ENCODE data around the gene UBFD1.

UBFD1 gene

GRCh38 chr16:23535901-23536300, 21.6 kb upstream of the UBFD1 start:
- Histone ChIP-seq H3K27ac (ENCODE audit: low read depth, low read length) (no peak overlapping the region), H3K9me3 (ENCODE audit: insufficient read depth, low read depth, low read length) (peaks cover 4% of the 10 kb centered on the region), H4K91ac (ENCODE audit: low read depth, low read length) (no peak overlapping the region), H3K4me1 (ENCODE audit: control insufficient read depth in 1 of 2, insufficient read depth in 2 of 2, low read length in 2 of 2) (no peaks in the 10 kb centered on the region), H2AFZ (ENCODE audit: insufficient read depth, low read length, poor library complexity) (no peak overlapping the region), H3K14ac (ENCODE audit: low read length) (no peak overlapping the region), H3K27me3 (ENCODE audit: insufficient read depth, low read length) (no peaks in the 10 kb centered on the region), H2BK5ac (ENCODE audit: low read depth, low read length, poor library complexity) (no peak overlapping the region), H3K79me2 (ENCODE audit: control insufficient read depth, insufficient read depth, low read length, poor library complexity) (no peaks in the 10 kb centered on the region), H3K9ac (ENCODE audit: low read length) (no peak overlapping the region), H4K12ac (ENCODE audit: low read depth, low read length) (no peak overlapping the region), H3K23ac (ENCODE audit: low read length) (no peak overlapping the region), H2BK120ac (ENCODE audit: insufficient read depth, low read length, poor library complexity) (no peak overlapping the region), H3K36me3 (ENCODE audit: control insufficient read depth in 1 of 2, insufficient read depth in 2 of 2, low read length in 2 of 2) (peaks cover 15 to 44% of the 10 kb centered on the region in 2 experiments), H3K4me3 (ENCODE audit: low read depth, low read length) (no peak overlapping the region), H2AK5ac (ENCODE audit: low read length) (no peak overlapping the region), H2BK12ac (ENCODE audit: low read length) (no peak overlapping the region), H3K79me1 (ENCODE audit: low read length) (no peaks in the 10 kb centered on the region), H3K4ac (ENCODE audit: low read depth, low read length) (no peak overlapping the region), H3K4me2 (ENCODE audit: low read length) (no peak overlapping the region), H4K8ac (ENCODE audit: low read depth, low read length) (no peak overlapping the region), H3K18ac (ENCODE audit: low read length) (no peak overlapping the region)
- WGBS (ENCODE audit: extremely low coverage, insufficient coverage, insufficient read length), result no CpG with 5 or more reads among the region's 2 CpGs
- no peak for DNase-seq

- no peak overlapping the region for H4K91ac ChIP-seq (ENCODE audit: low read depth, low read length)
- no peak overlapping the region for H3K4me2 ChIP-seq (ENCODE audit: low read length)
- no peaks in the 10 kb centered on the region for H3K79me1 ChIP-seq (ENCODE audit: low read length)
- H2BK5ac ChIP-seq (ENCODE audit: low read depth, low read length, poor library complexity), result no peak overlapping the region
- no peak overlapping the region for H3K27ac ChIP-seq (ENCODE audit: low read depth, low read length)
- H2AK5ac ChIP-seq (ENCODE audit: low read length), result no peak overlapping the region
- H3K4me3 ChIP-seq (ENCODE audit: low read depth, low read length), result no peak overlapping the region
- no peaks in the 10 kb centered on the region for H3K79me2 ChIP-seq (ENCODE audit: control insufficient read depth, insufficient read depth, low read length, poor library complexity)
- no peak overlapping the region for H3K23ac ChIP-seq (ENCODE audit: low read length)
- no peak overlapping the region for H3K9ac ChIP-seq (ENCODE audit: low read length)
- H3K4me1 ChIP-seq (ENCODE audit: control insufficient read depth in 1 of 2, insufficient read depth in 2 of 2, low read length in 2 of 2), result no peaks in the 10 kb centered on the region
- no peaks in the 10 kb centered on the region for H3K27me3 ChIP-seq (ENCODE audit: insufficient read depth, low read length)
- no peak overlapping the region for H4K8ac ChIP-seq (ENCODE audit: low read depth, low read length)
- no peak overlapping the region for H3K18ac ChIP-seq (ENCODE audit: low read length)
- WGBS (ENCODE audit: extremely low coverage, insufficient coverage, insufficient read length), result no CpG with 5 or more reads among the region's 3 CpGs
- no peak overlapping the region for H2BK12ac ChIP-seq (ENCODE audit: low read length)
- peaks cover 15 to 39% of the 10 kb centered on the region in 2 experiments for H3K36me3 ChIP-seq (ENCODE audit: control insufficient read depth in 1 of 2, insufficient read depth in 2 of 2, low read length in 2 of 2)
- H4K12ac ChIP-seq (ENCODE audit: low read depth, low read length), result no peak overlapping the region
- no peak overlapping the region for H3K4ac ChIP-seq (ENCODE audit: low read depth, low read length)
- H3K9me3 ChIP-seq (ENCODE audit: insufficient read depth, low read depth, low read length), result peaks cover 4% of the 10 kb centered on the region
- no peak overlapping the region for H2BK120ac ChIP-seq (ENCODE audit: insufficient read depth, low read length, poor library complexity)
- H2AFZ ChIP-seq (ENCODE audit: insufficient read depth, low read length, poor library complexity), result no peak overlapping the region
- DNase-seq, result peak; percentile 6 to 32
- no peak overlapping the region for H3K14ac ChIP-seq (ENCODE audit: low read length)
These were observed 20.1 kb upstream of the UBFD1 start for GRCh38 chr16:23537390-23537789.

GRCh38 chr16:23538919-23539278, 18.6 kb upstream of the UBFD1 start:
- Histone ChIP-seq H4K12ac (ENCODE audit: low read depth, low read length) (no peak overlapping the region), H3K9me3 (ENCODE audit: insufficient read depth, low read depth, low read length) (peaks cover 4% of the 10 kb centered on the region), H3K36me3 (ENCODE audit: control insufficient read depth in 1 of 2, insufficient read depth in 2 of 2, low read length in 2 of 2) (peaks cover 10 to 32% of the 10 kb centered on the region in 2 experiments), H2BK12ac (ENCODE audit: low read length) (no peak overlapping the region), H4K8ac (ENCODE audit: low read depth, low read length) (no peak overlapping the region), H3K9ac (ENCODE audit: low read length) (no peak overlapping the region), H3K4me1 (ENCODE audit: control insufficient read depth in 1 of 2, insufficient read depth in 2 of 2, low read length in 2 of 2) (no peaks in the 10 kb centered on the region), H2BK5ac (ENCODE audit: low read depth, low read length, poor library complexity) (no peak overlapping the region), H3K4ac (ENCODE audit: low read depth, low read length) (no peak overlapping the region), H3K4me2 (ENCODE audit: low read length) (no peak overlapping the region), H3K79me2 (ENCODE audit: control insufficient read depth, insufficient read depth, low read length, poor library complexity) (no peaks in the 10 kb centered on the region), H3K4me3 (ENCODE audit: low read depth, low read length) (no peak overlapping the region), H4K91ac (ENCODE audit: low read depth, low read length) (no peak overlapping the region), H3K27ac (ENCODE audit: low read depth, low read length) (no peak overlapping the region), H3K14ac (ENCODE audit: low read length) (no peak overlapping the region), H2AFZ (ENCODE audit: insufficient read depth, low read length, poor library complexity) (no peak overlapping the region), H3K27me3 (ENCODE audit: insufficient read depth, low read length) (no peaks in the 10 kb centered on the region), H2AK5ac (ENCODE audit: low read length) (no peak overlapping the region), H2BK120ac (ENCODE audit: insufficient read depth, low read length, poor library complexity) (no peak overlapping the region), H3K23ac (ENCODE audit: low read length) (no peak overlapping the region), H3K18ac (ENCODE audit: low read length) (no peak overlapping the region), H3K79me1 (ENCODE audit: low read length) (no peaks in the 10 kb centered on the region)
- no CpG with 5 or more reads among the region's 1 CpG for WGBS (ENCODE audit: extremely low coverage, insufficient coverage, insufficient read length)
- DNase-seq, result no peak

- Histone ChIP-seq H3K36me3 (ENCODE audit: control insufficient read depth in 1 of 2, insufficient read depth in 2 of 2, low read length in 2 of 2) (peaks cover 11 to 32% of the 10 kb centered on the region in 2 experiments), H3K4ac (ENCODE audit: low read depth, low read length) (no peak overlapping the region), H2AK5ac (ENCODE audit: low read length) (no peak overlapping the region), H4K12ac (ENCODE audit: low read depth, low read length) (no peak overlapping the region), H4K91ac (ENCODE audit: low read depth, low read length) (no peak overlapping the region), H4K8ac (ENCODE audit: low read depth, low read length) (no peak overlapping the region), H3K4me1 (ENCODE audit: control insufficient read depth in 1 of 2, insufficient read depth in 2 of 2, low read length in 2 of 2) (no peaks in the 10 kb centered on the region), H3K9ac (ENCODE audit: low read length) (no peak overlapping the region), H2BK5ac (ENCODE audit: low read depth, low read length, poor library complexity) (no peak overlapping the region), H3K27ac (ENCODE audit: low read depth, low read length) (no peak overlapping the region), H3K18ac (ENCODE audit: low read length) (no peak overlapping the region), H3K4me2 (ENCODE audit: low read length) (no peak overlapping the region), H2AFZ (ENCODE audit: insufficient read depth, low read length, poor library complexity) (no peak overlapping the region), H3K23ac (ENCODE audit: low read length) (no peak overlapping the region), H3K79me2 (ENCODE audit: control insufficient read depth, insufficient read depth, low read length, poor library complexity) (no peaks in the 10 kb centered on the region), H3K14ac (ENCODE audit: low read length) (no peak overlapping the region), H3K79me1 (ENCODE audit: low read length) (no peaks in the 10 kb centered on the region), H3K9me3 (ENCODE audit: insufficient read depth, low read depth, low read length) (no peaks in the 10 kb centered on the region), H2BK12ac (ENCODE audit: low read length) (no peak overlapping the region), H3K27me3 (ENCODE audit: insufficient read depth, low read length) (no peaks in the 10 kb centered on the region), H2BK120ac (ENCODE audit: insufficient read depth, low read length, poor library complexity) (no peak overlapping the region), H3K4me3 (ENCODE audit: low read depth, low read length) (no peak overlapping the region)
- no CpG with 5 or more reads among the region's 11 CpGs for WGBS (ENCODE audit: extremely low coverage, insufficient coverage, insufficient read length)
- no peak for DNase-seq
These were observed 17.3 kb upstream of the UBFD1 start for GRCh38 chr16:23539984-23540816.

Data from trophoblast cell (in vitro differentiated cells and primary cell).